GM21367 (cell line): ENCODE measurements around the gene OR2M2.

Experiments used
- ATAC-seq: cut with Tn5 transposase; IDR thresholded peaks from one replicate; pipeline ENCODE4 v1.9.1; 2021; ENCODE audit not compliant: unreplicated experiment

The OR2M2 gene, protein sequence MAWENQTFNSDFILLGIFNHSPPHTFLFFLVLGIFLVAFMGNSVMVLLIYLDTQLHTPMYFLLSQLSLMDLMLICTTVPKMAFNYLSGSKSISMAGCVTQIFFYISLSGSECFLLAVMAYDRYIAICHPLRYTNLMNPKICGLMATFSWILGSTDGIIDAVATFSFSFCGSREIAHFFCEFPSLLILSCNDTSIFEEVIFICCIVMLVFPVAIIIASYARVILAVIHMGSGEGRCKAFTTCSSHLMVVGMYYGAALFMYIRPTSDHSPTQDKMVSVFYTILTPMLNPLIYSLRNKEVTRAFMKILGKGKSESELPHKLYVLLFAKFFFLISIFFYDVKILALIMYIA

DNA sequence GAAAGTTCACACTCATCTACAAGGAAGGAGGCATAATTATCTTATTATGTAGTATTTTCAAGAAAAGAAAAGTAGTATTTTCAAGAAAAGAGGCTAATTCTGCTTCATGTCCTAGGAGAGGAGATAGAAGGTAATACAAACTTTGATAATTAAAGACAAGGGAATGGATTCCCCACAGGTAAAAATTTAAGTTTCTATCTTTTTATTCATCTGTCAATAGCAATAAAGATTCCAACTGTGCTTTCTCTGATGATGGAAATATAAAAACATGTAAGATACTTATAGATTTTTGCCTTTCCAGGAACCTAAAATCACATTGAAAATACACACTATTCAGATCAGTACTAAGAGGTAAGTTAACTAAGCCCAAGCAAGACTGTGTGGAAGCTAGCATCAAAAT, at the start of gene OR2M2:
Gene OR2M2, plus strand, starts transcription at position 301 of the 400 bp plus-strand sequence. CDS start 5,165 bp downstream, outside the sequence.
- ATAC-seq: no peak

DNA sequence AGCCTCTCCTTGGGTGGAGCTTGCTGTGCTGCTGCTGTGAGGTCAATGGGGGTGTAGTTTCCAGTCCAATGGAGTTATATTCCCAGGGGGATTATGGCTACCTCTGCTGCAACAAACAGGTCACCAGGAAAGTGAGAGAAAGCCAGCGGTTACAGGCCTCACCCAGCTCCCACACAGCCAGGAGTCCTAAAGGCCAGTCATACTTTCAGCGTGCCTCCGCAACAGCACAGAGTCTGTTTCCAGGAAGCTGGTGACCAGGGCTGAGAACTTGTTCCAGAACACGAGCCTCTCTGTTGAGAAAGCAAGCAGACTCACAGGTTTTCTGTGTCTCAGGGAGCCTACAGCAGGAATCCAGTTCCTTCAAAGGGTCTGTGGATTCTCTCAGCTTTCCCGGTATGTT, 47.0 kb upstream of the OR2M2 start:
- ATAC-seq: no peak

DNA sequence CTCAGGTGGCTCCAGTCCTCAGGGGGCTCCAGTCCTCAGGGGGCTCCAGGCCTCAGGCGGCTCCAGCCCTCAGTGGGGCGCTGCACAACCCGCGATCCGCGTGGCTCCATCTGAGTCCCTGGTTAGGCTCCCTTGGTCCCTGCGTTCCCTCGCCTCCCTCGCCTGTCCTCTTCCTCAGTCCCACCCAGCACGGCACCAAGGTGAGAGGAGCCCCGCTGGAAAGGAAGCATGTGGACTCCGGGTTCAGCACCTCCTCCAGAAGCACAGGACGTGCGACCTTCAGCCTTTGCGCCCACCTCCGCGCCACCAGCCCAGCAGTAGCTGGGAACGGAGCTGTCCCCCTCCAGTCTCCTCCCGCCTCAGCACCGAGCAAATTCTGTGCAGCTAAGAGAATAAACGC, 37.8 kb upstream of the OR2M2 start:
- no peak for ATAC-seq

DNA sequence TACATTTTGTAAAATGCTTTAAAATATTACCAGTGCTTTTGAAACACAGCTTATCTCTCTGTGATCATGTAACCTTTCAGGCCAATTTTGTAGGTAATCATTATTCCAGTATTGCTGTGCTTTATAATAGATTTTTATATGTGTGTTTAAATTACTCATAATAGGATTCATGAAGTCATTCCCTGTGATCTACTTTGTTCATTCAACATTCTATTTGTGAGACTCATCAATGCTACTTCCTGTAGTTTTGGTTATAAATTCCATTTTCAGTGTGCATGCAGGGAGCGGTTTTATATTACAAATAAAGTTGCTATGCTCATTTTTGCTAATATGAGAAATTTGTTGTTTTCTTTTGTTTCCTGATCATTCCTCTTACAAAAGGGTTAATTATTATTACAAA, 33.8 kb upstream of the OR2M2 start:
- ATAC-seq: no peak

DNA sequence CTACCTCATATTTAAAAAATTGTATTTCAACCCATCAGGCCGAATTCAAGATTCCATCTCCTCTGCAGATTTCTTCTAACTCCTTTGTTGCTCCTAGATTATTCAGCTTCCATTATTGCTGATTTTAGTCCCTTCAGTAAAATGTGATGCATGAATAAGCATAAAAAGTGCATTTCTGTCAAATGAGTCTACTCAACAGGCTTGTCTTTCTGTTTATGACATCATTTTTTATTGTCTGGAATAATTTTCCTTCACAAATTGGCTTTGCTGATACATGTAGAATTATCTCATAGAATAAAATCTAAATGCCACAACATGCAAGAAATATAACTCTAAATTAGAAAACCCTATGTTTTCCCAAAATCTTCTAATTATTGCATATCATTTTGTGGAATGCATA, 31.3 kb upstream of the OR2M2 start:
- ATAC-seq: no peak

DNA sequence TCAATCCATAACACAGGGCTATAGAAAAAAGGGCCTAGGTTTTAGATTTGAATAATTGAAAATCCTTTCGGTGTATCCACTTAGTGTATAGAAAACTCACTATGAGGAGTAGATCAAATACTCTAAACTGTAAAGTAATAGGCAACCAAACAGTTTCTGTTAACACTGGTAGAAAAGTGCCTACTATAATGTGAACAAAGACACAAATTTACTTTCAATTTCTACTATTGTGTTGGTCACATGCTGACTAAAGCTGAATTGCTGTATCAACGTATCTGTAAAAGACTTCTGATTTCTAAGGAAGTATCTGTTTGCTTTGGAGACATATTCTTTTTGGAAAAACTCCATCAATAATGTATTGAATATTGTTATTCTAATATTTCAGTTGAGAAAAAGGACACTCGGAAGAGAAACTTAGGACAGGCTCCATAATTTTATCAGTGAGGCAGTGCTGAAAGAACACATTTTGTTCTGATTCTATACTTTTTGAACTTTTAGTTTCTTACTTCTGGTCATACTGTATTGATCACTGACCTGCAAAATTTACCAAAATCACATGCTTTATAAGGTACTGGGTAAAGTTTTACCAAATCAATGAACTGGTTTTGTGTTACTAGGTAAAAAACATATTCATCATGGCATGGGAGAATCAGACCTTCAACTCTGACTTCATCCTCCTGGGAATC, 30.0 kb upstream of the OR2M2 start, which contains the start of gene OR2M5:
Gene OR2M5, plus strand, starts transcription at position 636 of the 686 bp plus-strand sequence. Its CDS starts 0 bp downstream, at position 636.
- no peak for ATAC-seq

DNA sequence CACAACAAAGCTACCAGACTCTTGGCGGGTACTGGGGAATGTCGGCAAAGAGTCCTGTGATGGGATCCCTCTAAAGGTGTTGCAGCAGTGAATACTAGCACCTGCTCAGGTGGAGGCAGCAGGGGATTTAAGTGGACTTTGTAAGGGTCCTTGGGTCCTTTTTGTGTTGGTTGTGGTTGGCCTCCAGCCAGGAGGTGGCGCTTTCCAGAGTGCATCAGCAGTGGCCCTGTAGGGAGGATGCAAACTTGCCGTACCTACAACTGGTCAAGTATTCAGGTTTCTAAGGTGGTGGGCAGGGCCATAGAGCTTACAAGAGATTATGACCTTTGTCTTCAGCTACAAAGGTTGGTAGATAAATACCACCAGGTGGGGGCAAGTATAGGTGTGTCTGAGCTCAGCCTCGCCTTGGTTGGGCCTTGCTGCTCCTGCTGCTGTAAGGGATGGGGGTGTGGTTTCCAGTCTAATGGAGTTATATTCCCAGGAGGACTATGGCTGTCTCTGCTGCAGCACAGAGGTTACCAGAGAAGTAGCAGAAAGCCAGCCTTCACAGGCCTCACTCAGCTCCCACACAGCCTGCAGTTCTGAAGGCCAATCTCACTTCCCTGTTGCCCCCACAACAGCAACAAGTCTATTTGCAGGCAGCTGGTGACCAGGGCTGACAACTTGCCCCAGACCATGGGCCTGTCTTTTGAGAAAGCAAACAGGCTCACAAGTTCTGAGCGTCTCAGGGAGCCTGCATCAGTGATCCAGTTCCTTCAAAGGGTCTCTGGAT, 22.4 kb upstream of the OR2M2 start:
- no peak for ATAC-seq

DNA sequence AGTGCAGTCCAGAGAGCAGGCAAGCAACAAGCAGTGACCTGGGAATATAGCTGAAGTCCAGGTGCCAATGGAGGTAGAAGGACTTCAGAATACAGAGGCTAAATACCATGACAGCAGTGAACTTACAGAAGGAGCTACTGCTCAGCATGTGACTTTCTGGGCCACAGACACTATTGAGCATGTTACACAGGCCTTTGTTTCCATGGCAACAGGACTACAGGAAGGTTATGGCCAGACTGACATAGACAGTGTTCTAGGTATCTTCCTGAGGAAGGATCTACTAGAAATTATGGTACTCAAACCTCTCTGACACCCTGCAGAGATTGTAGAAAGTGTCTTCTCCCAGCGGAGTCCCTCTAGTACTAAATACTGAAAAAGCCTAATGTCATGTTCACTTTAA, 18.7 kb upstream of the OR2M2 start:
- no peak for ATAC-seq

DNA sequence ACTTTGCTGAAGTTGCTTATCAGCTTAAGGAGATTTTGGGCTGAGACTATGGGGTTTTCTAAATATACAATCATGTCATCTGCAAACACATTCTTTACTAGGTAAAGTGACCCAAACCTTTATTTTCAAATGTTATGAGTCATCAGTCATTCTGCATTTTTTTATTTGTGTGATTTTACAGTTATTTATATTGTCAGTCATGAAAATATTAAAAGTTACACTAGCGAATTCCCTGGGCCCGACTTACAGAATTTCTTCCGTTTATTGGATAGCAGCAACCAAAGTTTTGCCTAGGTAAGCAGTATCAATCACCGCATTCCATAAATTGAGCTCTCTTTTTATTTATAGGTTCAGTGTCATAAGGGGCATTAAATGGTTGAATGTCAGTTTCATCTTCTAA, 15.9 kb upstream of the OR2M2 start:
- no peak for ATAC-seq

DNA sequence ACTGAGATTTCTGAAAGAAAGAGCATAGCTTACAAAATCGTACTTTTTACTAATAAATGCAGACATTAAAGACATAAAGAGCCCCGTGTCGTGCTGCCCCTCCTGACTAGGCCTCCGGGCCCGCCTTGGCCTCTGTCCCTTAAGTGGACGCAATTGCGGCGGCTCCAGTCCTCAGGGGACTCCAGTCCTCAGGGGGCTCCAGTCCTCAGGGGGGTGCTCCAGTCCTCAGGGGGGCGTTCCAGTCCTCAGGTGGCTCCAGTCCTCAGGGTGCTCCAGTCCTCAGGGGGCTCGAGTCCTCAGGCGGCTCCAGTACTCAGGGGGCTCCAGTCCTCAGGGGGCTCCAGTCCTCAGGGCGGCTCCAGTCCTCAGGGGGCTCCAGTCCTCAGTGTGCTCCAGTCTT, 10.6 kb upstream of the OR2M2 start:
- ATAC-seq: no peak

DNA sequence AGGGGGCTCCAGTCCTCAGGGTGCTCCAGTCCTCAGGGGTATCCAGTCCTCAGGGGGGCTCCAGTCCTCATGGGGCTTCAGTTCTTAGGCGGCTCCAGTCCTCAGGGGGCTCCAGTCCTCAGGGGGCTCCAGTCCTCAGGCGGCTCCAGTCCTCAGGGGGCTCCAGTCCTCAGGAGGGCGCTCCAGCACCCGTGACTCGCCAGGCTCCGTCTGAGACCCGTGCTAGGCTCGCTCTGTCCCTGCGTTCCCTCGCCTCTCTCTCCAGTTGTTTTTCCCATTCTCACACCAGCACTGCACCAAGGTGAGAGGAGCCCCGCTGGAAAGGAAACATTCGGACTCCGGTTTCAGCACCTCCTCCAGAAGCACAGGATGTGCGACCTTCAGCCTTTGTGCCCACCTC, 9.4 kb upstream of the OR2M2 start:
- ATAC-seq: no peak

DNA sequence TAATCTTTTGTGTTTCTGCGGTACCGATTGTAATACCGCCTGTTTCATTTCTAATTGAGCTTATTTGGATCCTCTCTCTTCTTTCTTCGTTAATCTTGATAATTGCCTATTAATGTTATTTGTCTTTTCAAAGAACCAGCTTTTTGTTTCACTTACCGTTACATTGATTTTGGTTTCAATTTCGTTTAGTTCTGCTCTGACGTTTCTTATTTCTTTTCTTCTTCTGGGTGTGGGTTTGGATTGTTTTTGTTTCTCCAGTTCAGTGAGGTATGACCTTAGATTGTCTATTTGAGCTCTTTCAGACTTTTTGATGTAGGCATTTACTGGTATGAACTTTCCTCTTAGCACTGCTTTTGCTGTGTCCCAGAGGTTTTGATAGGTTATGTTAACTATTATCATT, 9.4 kb downstream of the OR2M2 start:
- ATAC-seq: no peak

DNA sequence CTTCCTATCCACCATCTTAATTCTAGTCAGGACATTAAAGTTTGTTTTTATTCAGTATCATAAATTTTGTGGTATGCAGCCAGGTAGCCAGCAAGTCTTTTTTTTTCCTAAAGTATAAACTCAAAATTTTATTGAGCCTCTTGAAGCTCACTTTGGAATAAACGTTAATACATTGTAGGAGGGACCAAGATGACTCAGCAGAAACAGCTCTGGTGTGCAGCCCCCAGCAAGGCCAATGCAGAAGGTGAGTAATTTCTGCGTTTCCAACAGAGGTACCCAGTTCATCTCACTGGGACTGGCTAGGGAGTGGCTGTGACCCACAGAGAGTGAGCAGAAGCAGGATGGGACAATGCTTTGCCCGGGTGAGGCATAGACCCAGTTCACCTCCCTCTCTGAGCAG, 12.7 kb downstream of the OR2M2 start:
- no peak for ATAC-seq

DNA sequence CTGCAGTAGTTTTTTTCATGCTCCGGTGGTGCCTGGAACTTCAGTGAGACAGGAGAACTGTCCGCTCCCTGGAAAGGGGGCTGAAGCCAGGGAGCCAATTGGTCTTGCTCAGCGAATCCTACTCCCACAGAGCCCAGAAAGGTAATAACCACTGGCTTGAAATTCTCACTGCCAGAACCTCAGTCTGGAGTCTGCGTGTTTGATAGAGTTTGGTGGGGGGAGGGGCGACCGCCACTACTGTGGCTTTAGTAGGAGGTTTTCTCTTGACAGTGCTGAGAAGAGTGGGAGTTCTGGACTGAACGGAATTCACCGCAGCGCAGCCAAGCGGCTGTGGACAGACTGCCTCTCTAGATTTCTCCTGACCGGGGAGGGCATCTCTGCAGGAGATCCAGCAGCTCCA, 14.4 kb downstream of the OR2M2 start:
- ATAC-seq: no peak

DNA sequence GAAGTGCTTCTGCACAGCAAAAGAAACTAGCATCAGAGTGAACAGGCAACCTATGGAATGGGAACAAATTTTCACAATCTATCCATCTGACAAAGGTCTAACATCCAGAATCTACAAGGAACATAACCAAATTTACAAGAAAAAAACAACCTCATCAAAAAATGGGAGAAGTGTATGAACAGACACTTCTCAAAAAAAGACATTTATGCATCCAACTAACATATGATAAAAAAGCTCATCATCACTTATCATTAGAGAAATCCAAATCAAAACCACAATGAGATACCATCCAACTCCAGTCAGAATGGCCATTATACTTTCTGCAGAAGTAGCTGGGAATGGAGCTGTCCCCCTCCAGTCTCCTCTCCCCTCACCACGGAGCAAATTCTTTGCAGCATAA, 19.5 kb downstream of the OR2M2 start:
- no peak for ATAC-seq

DNA sequence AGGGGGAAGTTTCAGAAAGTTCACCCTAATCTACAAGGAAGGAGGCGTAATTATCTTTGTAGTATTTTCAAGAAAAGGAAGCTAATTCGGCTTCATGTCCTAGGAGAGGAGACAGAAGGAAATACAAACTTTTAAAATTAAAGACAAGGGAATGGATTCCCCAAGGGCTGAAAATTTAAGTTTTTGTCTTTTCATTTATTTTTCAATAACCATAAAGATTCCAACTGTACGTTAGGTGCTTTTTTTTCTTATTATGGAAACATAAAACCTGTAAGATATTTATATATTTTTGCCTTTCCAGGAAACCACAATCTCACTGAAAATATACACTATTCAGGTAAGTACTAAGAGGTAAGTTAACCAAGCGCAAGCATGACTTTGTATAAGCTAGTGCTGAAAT, 22.3 kb downstream of the OR2M2 start, which contains the start of gene OR2M3:
Gene OR2M3, plus strand, starts transcription at position 301 of the 400 bp plus-strand sequence. CDS start 5,803 bp downstream, outside the sequence.
- no peak for ATAC-seq

DNA sequence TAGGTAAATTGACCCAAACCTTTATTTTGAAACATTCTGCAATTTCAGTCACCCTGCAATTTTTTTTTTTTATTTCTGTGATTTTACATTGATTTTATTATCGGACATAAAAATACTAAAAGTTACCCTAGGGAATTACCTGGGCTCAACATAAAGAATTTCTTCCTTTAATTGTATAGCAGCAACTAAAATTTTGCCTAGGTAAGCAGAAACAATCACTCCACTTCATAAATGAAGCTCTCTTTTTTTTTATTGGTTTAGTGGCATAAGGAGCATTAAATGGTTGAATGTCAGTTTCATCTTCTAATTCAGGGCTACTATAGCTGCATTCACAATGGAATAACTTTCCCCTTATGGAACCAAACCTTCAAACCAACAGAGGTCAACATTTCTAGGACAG, 41.3 kb downstream of the OR2M2 start:
- no peak for ATAC-seq

DNA sequence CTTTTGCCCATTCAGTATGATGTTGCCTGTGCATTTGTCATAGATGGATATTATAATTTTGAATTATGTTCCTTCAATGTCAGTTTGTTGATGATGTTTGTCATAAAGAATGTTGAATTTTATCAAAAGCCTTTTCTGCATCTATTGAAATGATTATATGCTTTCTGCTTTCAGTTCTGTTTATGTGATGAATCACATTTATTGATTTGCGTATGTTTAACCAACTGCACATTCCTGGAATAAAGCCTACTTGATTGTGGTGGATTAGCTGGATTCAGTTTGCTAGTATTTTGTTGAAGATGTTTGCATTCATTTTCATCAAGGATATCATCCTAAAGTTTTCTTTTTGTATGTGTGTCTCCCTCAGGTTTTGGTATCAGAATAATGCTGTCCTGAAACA, 50.9 kb downstream of the OR2M2 start:
- no peak for ATAC-seq

DNA sequence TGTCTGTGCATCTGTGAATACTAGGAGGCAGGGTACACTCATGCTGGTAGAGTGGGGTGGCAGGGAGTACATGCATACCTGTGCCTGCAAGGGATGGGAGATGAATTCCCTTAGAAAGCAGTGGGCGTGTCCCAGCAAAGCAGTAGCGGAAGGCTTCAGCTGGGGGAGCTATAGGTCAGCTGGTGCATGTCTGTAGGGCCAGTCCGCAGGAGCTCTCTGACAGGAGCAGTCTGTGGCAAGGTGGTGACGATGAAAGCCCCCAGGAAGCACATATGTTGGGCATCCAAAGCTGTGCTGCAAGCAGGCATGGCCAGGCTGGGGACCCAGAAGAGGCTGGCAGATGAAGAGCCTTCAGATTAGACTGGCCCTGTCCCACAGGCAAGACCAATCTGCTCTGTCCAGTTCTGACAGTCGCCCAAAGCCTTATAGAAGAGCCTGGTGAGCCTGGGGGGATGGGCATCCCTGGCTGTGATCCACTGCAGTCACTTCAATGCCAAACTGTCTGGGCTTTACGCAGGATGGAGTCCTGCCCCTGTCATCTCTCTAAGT, 54.8 kb downstream of the OR2M2 start:
- ATAC-seq: no peak
